GM04504 (cell line): ENCODE results near the gene LASP1.
A peak's percentile ranks its signal among the peaks of the same experiment; 100 is the strongest.
"Not testable (repeated sequence)": the region's sequence is repeated elsewhere in the genome, so short reads cannot be mapped to it uniquely, and the experiment has no call there.

Experiments used
- DNase-seq: peaks from one replicate; pipeline ENCODE4 v3.0.0-alpha.2; 2012; ENCODE audit warnings: low read depth

The LASP1 gene

GRCh38 chr17:38910325-38910724 lies 40.5 kb downstream of the LASP1 start:
- no peak for DNase-seq

GRCh38 chr17:38911081-38911730 lies 41.3 kb downstream of the LASP1 start:
- DNase-seq = no peak

- not testable (repeated sequence) for DNase-seq
Observed at GRCh38 chr17:38911731-38912081, 41.8 kb downstream of the LASP1 start.

GRCh38 chr17:38912221-38912813 lies 42.5 kb downstream of the LASP1 start:
- DNase-seq = peak; percentile 27

GRCh38 chr17:38914741-38915638 lies 45.1 kb downstream of the LASP1 start:
- DNase-seq = no peak

GRCh38 chr17:38915639-38915995 lies 45.8 kb downstream of the LASP1 start:
- no peak for DNase-seq

- no peak for DNase-seq
Observed at GRCh38 chr17:38916771-38917170, 46.9 kb downstream of the LASP1 start.

- DNase-seq = no peak
Observed at GRCh38 chr17:38917259-38917658, 47.4 kb downstream of the LASP1 start.

GRCh38 chr17:38918129-38918913 lies 48.5 kb downstream of the LASP1 start:
- no peak for DNase-seq

- DNase-seq = no peak
Observed at GRCh38 chr17:38918916-38919315, 49.1 kb downstream of the LASP1 start.

GRCh38 chr17:38919316-38920078 lies 49.6 kb downstream of the LASP1 start:
- DNase-seq = no peak

GRCh38 chr17:38920374-38921291 lies 50.8 kb downstream of the LASP1 start:
- DNase-seq = no peak

GRCh38 chr17:38921756-38922411 lies 52.0 kb downstream of the LASP1 start:
- no peak for DNase-seq

- DNase-seq = peak; percentile 35
Observed at GRCh38 chr17:38922538-38923297, 52.9 kb downstream of the LASP1 start.

- DNase-seq = no peak
Observed at GRCh38 chr17:38925263-38925995, 55.6 kb downstream of the LASP1 start, which contains the start of gene LASP1NB. LASP1NB (plus strand) TSS chr17:38925614.

- DNase-seq = no peak
Observed at GRCh38 chr17:38926293-38927070, 56.6 kb downstream of the LASP1 start.

- DNase-seq = not testable (repeated sequence)
Observed at GRCh38 chr17:38930782-38931181, 60.9 kb downstream of the LASP1 start.

GRCh38 chr17:38933962-38934361 lies 64.1 kb downstream of the LASP1 start:
- not testable (repeated sequence) for DNase-seq
